GM23338 (cell line): ENCODE results near the gene TMEM132A. TPM values are rescaled to one million over a fixed set of nuclear protein-coding genes. Genes with fewer than 3 reads are reported as not detected.
A peak's percentile ranks its signal among the peaks of the same experiment; 100 is the strongest.

Experiments
- ATAC-seq: fragments of 200-7000 bp; cut with Tn5 transposase; 3 replicates; pipeline ENCODE4 v1.9.1; 2020
- DNase-seq: peaks from one replicate; pipeline ENCODE4 v3.0.0-alpha.2; 2015; ENCODE audit warnings: low spot score
- H2AFZ ChIP-seq: fragments of 200-600 bp; sonication (generic); 2 replicates; pipeline ENCODE4 v1.8.0; 2016; ENCODE audit warnings: antibody characterized with exemption, mild to moderate bottlenecking, moderate library complexity
- H3F3A ChIP-seq: fragments of 200-600 bp; sonication (generic); replicated peaks from 2 replicates; pipeline ENCODE4 v1.8.0; 2017; ENCODE audit warnings: antibody characterized with exemption, mixed run types, low read depth
- H3K27ac ChIP-seq: fragments of 200-600 bp; sonication (generic); 2 replicates; pipeline ENCODE4 v1.6.1; 2016; ENCODE audit warnings: low read depth
- H3K27me3 ChIP-seq: fragments of 200-600 bp; sonication (generic); 2 replicates; pipeline ENCODE4 v1.8.0; 2016; ENCODE audit warnings: mild to moderate bottlenecking, mixed run types, moderate library complexity; ENCODE audit not compliant: insufficient read depth
- H3K36me3 ChIP-seq: fragments of 200-600 bp; sonication (generic); 2 replicates; pipeline ENCODE4 v1.8.0; 2016; ENCODE audit warnings: mild to moderate bottlenecking; ENCODE audit not compliant: insufficient read depth
- H3K4me1 ChIP-seq: fragments of 200-600 bp; sonication (generic); 2 replicates; pipeline ENCODE4 v1.8.0; 2016; ENCODE audit warnings: mild to moderate bottlenecking, moderate library complexity; ENCODE audit not compliant: insufficient read depth
- H3K4me2 ChIP-seq: fragments of 200-600 bp; sonication (generic); 2 replicates; pipeline ENCODE4 v1.7.1; 2017; ENCODE audit warnings: mixed run types
- H3K4me3 ChIP-seq: fragments of 200-600 bp; sonication (generic); 2 replicates; pipeline ENCODE4 v1.6.1; 2016; ENCODE audit warnings: mixed run types
- H3K79me2 ChIP-seq: fragments of 200-600 bp; sonication (generic); replicated peaks from 2 replicates; pipeline ENCODE4 v1.8.0; 2017; ENCODE audit warnings: mild to moderate bottlenecking; ENCODE audit not compliant: insufficient read depth
- H3K9me2 ChIP-seq: fragments of 200-600 bp; sonication (generic); 2 replicates; pipeline ENCODE4 v1.8.0; 2017; ENCODE audit not compliant: insufficient read depth
- H4K20me1 ChIP-seq: fragments of 200-600 bp; sonication (generic); replicated peaks from 2 replicates; pipeline ENCODE4 v1.8.0; 2017; ENCODE audit warnings: mild to moderate bottlenecking; ENCODE audit not compliant: insufficient read depth
- H3K27ac Mint-ChIP-seq: 2 replicates; pipeline ENCODE4 v1.8.0; 2020; ENCODE audit warnings: inconsistent platforms, mild to moderate bottlenecking, moderate library complexity, mixed read lengths
- H3K27me3 Mint-ChIP-seq: 3 replicates; pipeline ENCODE4 v1.8.0; 2022; ENCODE audit warnings: low read depth, mild to moderate bottlenecking, moderate library complexity, mixed read lengths, inconsistent platforms; ENCODE audit not compliant: insufficient read depth, poor library complexity
- H3K36me3 Mint-ChIP-seq: 3 replicates; pipeline ENCODE4 v1.8.0; 2021; ENCODE audit warnings: low read depth, mild to moderate bottlenecking, inconsistent platforms, moderate library complexity, mixed read lengths
- H3K4me1 Mint-ChIP-seq: 3 replicates; pipeline ENCODE4 v1.8.0; 2020; ENCODE audit warnings: mild to moderate bottlenecking, inconsistent platforms, mixed read lengths
- H3K4me3 Mint-ChIP-seq: 3 replicates; pipeline ENCODE4 v1.8.0; 2021; ENCODE audit warnings: moderate library complexity, mild to moderate bottlenecking, inconsistent platforms, mixed read lengths
- H3K9me3 Mint-ChIP-seq: 3 replicates; pipeline ENCODE4 v1.8.0; 2020; ENCODE audit warnings: moderate library complexity, mild to moderate bottlenecking, inconsistent platforms, mixed read lengths
- CREB1 ChIP-seq: fragments of 250-450 bp; sonication (Bioruptor Pico); IDR thresholded peaks from 2 replicates; pipeline ENCODE4 v1.5.0; 2020; ENCODE audit warnings: low read depth, mild to moderate bottlenecking, moderate library complexity
- CTCF ChIP-seq, 2 experiments: fragments of 200-600 bp in 1 of 2; sonication (generic) in 1 of 2; conservative IDR thresholded peaks; 2 replicates each; pipeline versions ENCODE4 v1.5.1 to v1.6.1; 2016 to 2017; ENCODE audit warnings: antibody characterized with exemption in 2 of 2, low read depth in 2 of 2, mild to moderate bottlenecking in 2 of 2, moderate library complexity in 1 of 2
- ETS1 ChIP-seq: IDR thresholded peaks from 2 replicates; pipeline ENCODE4 v1.6.1; 2016; ENCODE audit warnings: antibody characterized with exemption
- EZH2 ChIP-seq: fragments of 200-600 bp; sonication (generic); IDR thresholded peaks from one replicate; pipeline ENCODE4 v1.8.0; 2017; ENCODE audit warnings: antibody characterized with exemption, mild to moderate bottlenecking, low read depth; ENCODE audit not compliant: unreplicated experiment
- JUNB ChIP-seq: IDR thresholded peaks from one replicate; pipeline ENCODE4 v1.6.1; 2016; ENCODE audit warnings: antibody characterized with exemption; ENCODE audit not compliant: unreplicated experiment
- STAT1 ChIP-seq: IDR thresholded peaks from one replicate; pipeline ENCODE4 v1.6.1; 2016; ENCODE audit warnings: antibody characterized with exemption; ENCODE audit not compliant: unreplicated experiment
- polyA plus RNA-seq: library from polyadenylated mRNA; unstranded; fragments of >200 nt; fragmentation: Nextera tagmentation; extraction: Ambion mirVana; gene quantifications from 2 replicates; pipeline ENCODE4 v1.2.1, GENCODE V29; 2016
- total RNA-seq: library from RNA; depleted of rRNA; stranded (reverse); fragments of >200 nt; shearing (Covaris generic); gene quantifications from 2 replicates; pipeline ENCODE4 v1.2.3, GENCODE V29; 2014

TMEM132A gene
- total and polyA plus RNA-seq, 2 experiments from 2014 or later = 36.2 to 96.6 TPM

GRCh38 chr11:60880643-60881282, 43.5 kb upstream of the TMEM132A start:
- Mint-ChIP-seq H3K27me3 (no peaks in the 10 kb centered on the region), H3K4me1 (no peaks in the 10 kb centered on the region), H3K9me3 (no peaks in the 10 kb centered on the region), H3K36me3 (no peaks in the 10 kb centered on the region; the same call in 2 of the 3 replicates), H3K4me3 (no peak overlapping the region), H3K27ac (no peak overlapping the region)
- no peak overlapping the region for H3K27ac ChIP-seq
- DNase-seq (no peak), ATAC-seq (no peak)
- no peaks in the 10 kb centered on the region for H3K79me2 ChIP-seq
- TF ChIP-seq CREB1 (CRISPR knock-in tag) (no peak), ETS1 (no peak), STAT1 (no peak), CTCF (conservative IDR thresholded peaks at IDR 0.05; ENCODE audit: low read depth in 2 of 2) (no peak), JUNB (no peak)
- H3K36me3 ChIP-seq = no peaks in the 10 kb centered on the region
- H3K4me2 ChIP-seq = no peak overlapping the region
- H2AFZ ChIP-seq = no peak overlapping the region
- H3K4me1 ChIP-seq = no peaks in the 10 kb centered on the region
- no peaks in the 10 kb centered on the region for H3K27me3 ChIP-seq
- H3K4me3 ChIP-seq = no peak overlapping the region
- H3K9me2 ChIP-seq = no peaks in the 10 kb centered on the region
- H3F3A ChIP-seq = no peaks in the 10 kb centered on the region
- peaks cover 7% of the 10 kb centered on the region for H4K20me1 ChIP-seq

- Mint-ChIP-seq H3K9me3 (no peaks in the 10 kb centered on the region), H3K4me1 (no peaks in the 10 kb centered on the region), H3K27ac (no peak overlapping the region), H3K36me3 (peaks cover 9% of the 10 kb centered on the region), H3K4me3 (no peak overlapping the region), H3K27me3 (peaks cover 4% of the 10 kb centered on the region)
- no peaks in the 10 kb centered on the region for H3F3A ChIP-seq
- peaks cover 7% of the 10 kb centered on the region for H4K20me1 ChIP-seq
- H3K9me2 ChIP-seq = no peaks in the 10 kb centered on the region
- no peaks in the 10 kb centered on the region for H3K27me3 ChIP-seq
- H3K27ac ChIP-seq = no peak overlapping the region
- H2AFZ ChIP-seq = no peak overlapping the region
- ATAC-seq (peak; percentile 100), DNase-seq (peak; percentile 77)
- H3K79me2 ChIP-seq = no peaks in the 10 kb centered on the region
- TF ChIP-seq CTCF (conservative IDR thresholded peaks at IDR 0.05; ENCODE audit: low read depth in 2 of 2) = peak; percentile 65 to 84
- TF ChIP-seq EZH2 = no peak
- no peak for TF ChIP-seq JUNB
- no peaks in the 10 kb centered on the region; the same call in 1 of the 2 replicates for H3K36me3 ChIP-seq
- H3K4me2 ChIP-seq = no peak overlapping the region
- no peak overlapping the region for H3K4me3 ChIP-seq
- H3K4me1 ChIP-seq = no peaks in the 10 kb centered on the region
Measured at GRCh38 chr11:60887556-60887955, 36.7 kb upstream of the TMEM132A start.
